ENCODE measurements around the gene SRBD1.

GRCh38 chr2:45353879-45354278 lies 257.2 kb downstream of the SRBD1 start:
- TF ChIP-seq, protein P1, sequence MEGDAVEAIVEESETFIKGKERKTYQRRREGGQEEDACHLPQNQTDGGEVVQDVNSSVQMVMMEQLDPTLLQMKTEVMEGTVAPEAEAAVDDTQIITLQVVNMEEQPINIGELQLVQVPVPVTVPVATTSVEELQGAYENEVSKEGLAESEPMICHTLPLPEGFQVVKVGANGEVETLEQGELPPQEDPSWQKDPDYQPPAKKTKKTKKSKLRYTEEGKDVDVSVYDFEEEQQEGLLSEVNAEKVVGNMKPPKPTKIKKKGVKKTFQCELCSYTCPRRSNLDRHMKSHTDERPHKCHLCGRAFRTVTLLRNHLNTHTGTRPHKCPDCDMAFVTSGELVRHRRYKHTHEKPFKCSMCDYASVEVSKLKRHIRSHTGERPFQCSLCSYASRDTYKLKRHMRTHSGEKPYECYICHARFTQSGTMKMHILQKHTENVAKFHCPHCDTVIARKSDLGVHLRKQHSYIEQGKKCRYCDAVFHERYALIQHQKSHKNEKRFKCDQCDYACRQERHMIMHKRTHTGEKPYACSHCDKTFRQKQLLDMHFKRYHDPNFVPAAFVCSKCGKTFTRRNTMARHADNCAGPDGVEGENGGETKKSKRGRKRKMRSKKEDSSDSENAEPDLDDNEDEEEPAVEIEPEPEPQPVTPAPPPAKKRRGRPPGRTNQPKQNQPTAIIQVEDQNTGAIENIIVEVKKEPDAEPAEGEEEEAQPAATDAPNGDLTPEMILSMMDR (IDR thresholded peaks at IDR 0.05), result no peak
- TF ChIP-seq POLR2AphosphoS5 (IDR thresholded peaks at IDR 0.05) (no peak), POLR2A (IDR thresholded peaks at IDR 0.05) (no peak)

Data from stomach (tissue), 4 donors.